NCI-H1694 (cell line): ENCODE data around the gene TRIM49B.
"Not testable (repeated sequence)": the region's sequence is repeated elsewhere in the genome, so short reads cannot be mapped to it uniquely, and the experiment has no call there.

Experiments used
- DNase-seq: peaks from one replicate; lab custom pipeline; 2025; lab: John Stamatoyannopoulos, UW

The TRIM49B gene

GRCh38 chr11:49028523-49028922 lies at the start of gene TRIM49B:
TSS of gene TRIM49B (plus strand) at chr11:49028823. CDS start at chr11:49031600, 2,777 bp downstream.
- DNase-seq: not testable (repeated sequence)

DNA sequence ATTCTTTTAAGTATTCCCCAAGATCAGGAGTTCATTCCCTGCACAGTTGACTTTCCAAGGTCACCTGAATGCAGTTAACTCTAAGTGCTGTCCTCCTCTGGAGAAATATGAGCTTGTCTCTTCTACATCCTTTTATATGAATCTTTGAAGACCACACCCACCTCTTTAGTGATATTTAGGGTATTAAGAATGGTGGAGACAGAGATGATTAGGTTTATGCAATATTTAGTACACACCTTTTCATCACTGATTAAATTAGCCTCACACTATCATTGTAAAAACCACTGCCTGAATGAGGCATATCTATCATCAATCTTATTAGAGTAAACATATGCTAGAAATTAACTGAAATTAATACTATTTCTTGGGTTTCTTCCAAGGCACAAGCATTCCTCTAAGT lies 44.8 kb upstream of the TRIM49B start, which contains the start of gene TRIM51G:
TRIM51G (minus strand) TSS at position 101 of the 400 bp plus-strand sequence. CDS start 2,190 bp downstream, outside the sequence.
- not testable (repeated sequence) for DNase-seq

DNA sequence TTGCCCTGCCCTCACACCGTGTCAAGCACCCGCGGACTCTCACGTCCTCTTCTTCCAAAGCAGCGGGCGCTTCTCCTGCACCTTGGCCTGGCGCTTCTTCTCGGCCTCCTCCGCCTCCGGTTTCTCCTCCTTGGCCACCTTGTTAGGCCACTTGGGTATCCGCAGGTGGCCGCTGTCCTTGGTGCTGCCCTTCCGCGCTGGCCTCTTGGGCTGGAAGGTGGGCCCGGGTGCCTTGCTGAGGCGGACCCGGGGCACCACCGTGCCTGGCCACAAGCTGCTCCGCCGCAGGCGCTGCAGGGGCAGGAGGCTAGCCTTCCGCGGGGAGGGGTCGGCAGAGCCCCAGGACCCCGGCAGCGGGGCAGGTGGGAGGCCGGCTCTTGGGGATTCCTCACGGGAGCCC lies 19.6 kb downstream of the TRIM49B start:
- DNase-seq: not testable (repeated sequence)

DNA sequence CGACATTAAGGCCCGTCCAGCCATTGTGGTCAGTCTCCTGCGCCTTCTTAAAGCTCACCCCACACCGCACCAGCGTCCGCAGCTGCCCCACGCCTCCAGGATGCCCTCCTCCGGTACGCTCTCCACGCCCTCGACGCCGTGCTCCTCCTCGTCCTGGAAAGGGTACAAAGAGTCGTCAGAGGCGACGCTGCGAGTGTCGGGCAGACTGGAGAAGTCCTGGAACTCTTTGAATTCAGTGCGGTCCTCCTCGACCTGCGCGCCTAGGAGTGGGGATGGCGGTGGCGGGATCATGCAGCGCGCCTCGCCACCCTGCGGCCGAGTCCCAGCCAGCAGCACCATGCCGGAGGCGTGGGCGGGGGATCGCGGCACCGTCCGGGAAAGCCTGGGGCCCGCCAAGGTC lies 21.2 kb downstream of the TRIM49B start:
- not testable (repeated sequence) for DNase-seq

- not testable (repeated sequence) for DNase-seq
Measured at GRCh38 chr11:49059012-49059411, 30.4 kb downstream of the TRIM49B start, which contains the start of gene TRIM64C. TSS of gene TRIM64C (minus strand) at chr11:49059112. CDS start at chr11:49059112, 0 bp downstream.

DNA sequence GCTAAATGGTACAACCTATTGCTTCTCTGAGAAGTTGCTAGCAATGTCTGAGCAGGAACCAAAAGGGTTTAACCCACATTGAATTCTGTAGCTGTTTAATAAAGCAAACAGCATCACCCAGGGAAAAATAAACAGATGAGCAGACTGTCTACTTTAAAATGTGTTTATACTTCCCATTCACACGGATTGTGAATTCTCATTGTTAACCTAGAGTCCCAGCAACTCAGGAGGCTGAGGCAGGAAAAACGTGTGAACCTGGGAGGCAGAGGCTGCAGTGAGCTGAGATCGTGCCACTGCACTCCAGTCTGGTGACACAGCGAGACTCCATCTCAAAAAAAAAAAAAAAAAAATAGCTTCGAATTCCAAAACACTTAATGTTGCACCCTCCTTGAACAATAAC lies 41.3 kb downstream of the TRIM49B start:
- DNase-seq: not testable (repeated sequence)
